ENCODE data around the gene FAM81A.

GRCh38 chr15:59548501-59549226 lies 110.7 kb downstream of the FAM81A start:
- TF ChIP-seq CTCF (IDR thresholded peaks at IDR 0.05) (no peak), EZH2 (IDR thresholded peaks at IDR 0.05) (no peak), EZH2phosphoT487 (IDR thresholded peaks at IDR 0.05) (no peak)
